CD14-positive monocyte (primary cell): ENCODE data around the gene CDIP1. TPM values are rescaled to one million over a fixed set of nuclear protein-coding genes. Genes with fewer than 3 reads are reported as not detected.

Experiments
- DNase-seq, 3 donors: peaks; one replicate each; pipeline ENCODE4 v3.0.0-alpha.2; 2011 to 2022
- H2AFZ ChIP-seq: 2 replicates; pipeline ENCODE4 v1.6.0; 2012; ENCODE audit warnings: mild to moderate bottlenecking, low read depth, low read length, inconsistent platforms; ENCODE audit not compliant: insufficient read depth, poor library complexity, severe bottlenecking
- H3K27ac ChIP-seq, 2 donors: 1 replicate in 1 of 2; 2 replicates in 1 of 2; pipeline ENCODE4 v1.5.1; 2012 to 2013; ENCODE audit warnings: low read length in 2 of 2, control low read depth in 1 of 2, inconsistent platforms in 1 of 2, low read depth in 1 of 2, mild to moderate bottlenecking in 1 of 2
- H3K27me3 ChIP-seq, 2 donors: one replicate each; pipeline versions ENCODE4 v1.6.0 to v1.6.1; 2011 to 2013; ENCODE audit warnings: low read length in 2 of 2; ENCODE audit not compliant: control insufficient read depth in 2 of 2, insufficient read depth in 2 of 2
- H3K36me3 ChIP-seq, 2 donors: replicated peaks in 1 of 2; 1 replicate in 1 of 2; 2 replicates in 1 of 2; pipeline versions ENCODE4 v1.5.1 to v1.6.1; 2012 to 2013; ENCODE audit warnings: low read length in 2 of 2, control low read depth in 1 of 2, inconsistent platforms in 1 of 2, mild to moderate bottlenecking in 1 of 2; ENCODE audit not compliant: insufficient read depth in 2 of 2, control insufficient read depth in 1 of 2
- H3K4me1 ChIP-seq, 2 donors: 1 replicate in 1 of 2; 2 replicates in 1 of 2; pipeline versions ENCODE4 v1.5.1 to v1.6.1; 2012 to 2013; ENCODE audit warnings: low read length in 2 of 2, control low read depth in 1 of 2, inconsistent platforms in 1 of 2, mild to moderate bottlenecking in 1 of 2, moderate library complexity in 1 of 2; ENCODE audit not compliant: insufficient read depth in 2 of 2, control insufficient read depth in 1 of 2
- H3K4me2 ChIP-seq: replicated peaks from 2 replicates; pipeline ENCODE3; 2012; ENCODE audit warnings: low read length, moderate library complexity, mild to moderate bottlenecking; ENCODE audit not compliant: poor library complexity, severe bottlenecking; ENCODE audit errors: extremely low read depth
- H3K4me3 ChIP-seq, 3 experiments: fragments of 200-600 bp in 1 of 3; sonication (generic) in 1 of 3; replicated peaks in 1 of 3; 1 replicate in 2 of 3; 2 replicates in 1 of 3; pipeline ENCODE4 v1.5.1; 2011 to 2013; ENCODE audit warnings: low read length in 3 of 3, mild to moderate bottlenecking in 3 of 3, control low read depth in 2 of 3, low read depth in 2 of 3, inconsistent platforms in 1 of 3, moderate library complexity in 1 of 3
- H3K79me2 ChIP-seq: 2 replicates; pipeline ENCODE4 v1.6.0; 2012; ENCODE audit warnings: mild to moderate bottlenecking, control low read depth, inconsistent platforms, low read length, moderate library complexity; ENCODE audit not compliant: insufficient read depth
- H3K9ac ChIP-seq: 2 replicates; pipeline ENCODE4 v1.6.0; 2017; ENCODE audit warnings: low read length, mild to moderate bottlenecking; ENCODE audit not compliant: insufficient read depth, poor library complexity, severe bottlenecking
- H3K9me3 ChIP-seq, 2 donors: replicated peaks in 1 of 2; 1 replicate in 1 of 2; 2 replicates in 1 of 2; pipeline versions ENCODE4 v1.5.1 to v1.6.1; 2012 to 2013; ENCODE audit warnings: low read length in 2 of 2, control low read depth in 1 of 2; ENCODE audit not compliant: control insufficient read depth in 1 of 2, insufficient read depth in 1 of 2
- H4K20me1 ChIP-seq: 2 replicates; pipeline ENCODE4 v1.6.0; 2012; ENCODE audit warnings: mild to moderate bottlenecking, low read length, control low read depth, moderate library complexity; ENCODE audit not compliant: insufficient read depth
- H3K27ac Mint-ChIP-seq, 7 donors: one replicate each; pipeline ENCODE4 v1.8.0; 2020; ENCODE audit warnings: mild to moderate bottlenecking in 7 of 7, mixed read lengths in 7 of 7, moderate library complexity in 6 of 7, inconsistent platforms in 2 of 7
- H3K27me3 Mint-ChIP-seq, 3 donors: one replicate each; pipeline ENCODE4 v1.8.0; 2021 to 2022; ENCODE audit warnings: low read depth in 3 of 3, mild to moderate bottlenecking in 3 of 3, mixed read lengths in 3 of 3, moderate library complexity in 3 of 3, inconsistent platforms in 1 of 3
- H3K36me3 Mint-ChIP-seq, 2 donors: one replicate each; pipeline ENCODE4 v1.8.0; 2020; ENCODE audit warnings: mixed read lengths in 2 of 2, inconsistent platforms in 1 of 2, mild to moderate bottlenecking in 1 of 2
- H3K4me1 Mint-ChIP-seq: one replicate; pipeline ENCODE4 v1.8.0; 2020; ENCODE audit warnings: mild to moderate bottlenecking, mixed read lengths
- H3K4me3 Mint-ChIP-seq, 2 donors: one replicate each; pipeline ENCODE4 v1.8.0; 2020; ENCODE audit warnings: mild to moderate bottlenecking in 2 of 2, mixed read lengths in 2 of 2, moderate library complexity in 1 of 2
- H3K9me3 Mint-ChIP-seq, 7 donors: one replicate each; pipeline ENCODE4 v1.8.0; 2020 to 2022; ENCODE audit warnings: mixed read lengths in 7 of 7, mild to moderate bottlenecking in 6 of 7, moderate library complexity in 6 of 7, inconsistent platforms in 2 of 7
- CTCF ChIP-seq: fragments of 200-600 bp; IDR thresholded peaks from one replicate; pipeline ENCODE4 v1.8.0; 2022; ENCODE audit warnings: antibody characterized with exemption, mild to moderate bottlenecking
- WGBS: methylation state at CpG from one replicate; pipeline ENCODE4 v1.1.5; 2013; ENCODE audit warnings: missing lambda C conversion rate; ENCODE audit not compliant: insufficient coverage; 5-methylcytosine and 5-hydroxymethylcytosine counted together
- intact Hi-C, 2 donors: fragments of 100-400 bp; cut with micrococcal nuclease; formaldehyde crosslinking; loops; one replicate each; pipeline versions ENCODE4 v1.15.0 to v1.15.1; 2023
- polyA plus RNA-seq, 3 donors: library from polyadenylated mRNA; depleted of rRNA in 1 of 3; unstranded in 2 of 3; stranded (reverse) in 1 of 3; fragments of 300-500 nt in 2 of 3; fragments of >200 nt in 1 of 3; fragmentation: Illumina TruSeq in 2 of 3; gene quantifications; 1 replicate in 2 of 3; 2 replicates in 1 of 3; pipeline ENCODE4 v1.2.3, GENCODE V29; 2012 to 2021

Gene CDIP1
- polyA plus RNA-seq, 3 donors, result 8.6 to 11.2 (median 10.8) TPM

GRCh38 chr16:4564661-4565267 lies 26.2 kb upstream of the CDIP1 start:
- Mint-ChIP-seq H3K27ac (no peak overlapping the region), H3K27me3 (peaks cover 7 to 8% (median 7%) of the 10 kb centered on the region in 3 donors), H3K4me3 (no peak overlapping the region), H3K4me1 (peaks cover 3% of the 10 kb centered on the region), H3K36me3 (no peaks in the 10 kb centered on the region), H3K9me3 (peaks cover 0 to 2% (median 0%) of the 10 kb centered on the region in 7 donors)
- Histone ChIP-seq H3K36me3 (no peaks in the 10 kb centered on the region), H3K9ac (no peak overlapping the region), H4K20me1 (no peaks in the 10 kb centered on the region), H3K4me3 (no peak overlapping the region), H3K4me2 (no peak overlapping the region), H2AFZ (no peak overlapping the region), H3K27ac (no peak overlapping the region), H3K9me3 (no peaks in the 10 kb centered on the region), H3K27me3 (no peaks in the 10 kb centered on the region), H3K4me1 (no peaks in the 10 kb centered on the region), H3K79me2 (no peaks in the 10 kb centered on the region)
- intact Hi-C loops, result no loop called here
- 93% methylated on average over 7 of the region's 18 CpGs for WGBS
- TF ChIP-seq CTCF, result no peak
- DNase-seq, result no peak

GRCh38 chr16:4561596-4561995 lies 23.0 kb upstream of the CDIP1 start:
- Histone ChIP-seq H3K27me3 (no peaks in the 10 kb centered on the region), H3K4me2 (no peak overlapping the region), H3K36me3 (no peaks in the 10 kb centered on the region), H3K9me3 (no peaks in the 10 kb centered on the region), H3K27ac (no peak overlapping the region), H3K79me2 (no peaks in the 10 kb centered on the region), H2AFZ (no peak overlapping the region), H3K9ac (no peak overlapping the region), H4K20me1 (no peaks in the 10 kb centered on the region), H3K4me1 (no peaks in the 10 kb centered on the region), H3K4me3 (no peak overlapping the region)
- H3K36me3 Mint-ChIP-seq, result no peaks in the 10 kb centered on the region
- WGBS, result 95% methylated on average over 4 of the region's 9 CpGs
- peaks cover 0 to 2% (median 0%) of the 10 kb centered on the region in 7 donors for H3K9me3 Mint-ChIP-seq
- H3K4me1 Mint-ChIP-seq, result peaks cover 3% of the 10 kb centered on the region
- intact Hi-C loops, result no loop called here
- DNase-seq, result no peak
- peaks cover 5 to 16% (median 8%) of the 10 kb centered on the region in 3 donors for H3K27me3 Mint-ChIP-seq
- no peak overlapping the region for H3K4me3 Mint-ChIP-seq
- no peak for TF ChIP-seq CTCF
- no peak overlapping the region for H3K27ac Mint-ChIP-seq
